CD8-positive, alpha-beta memory T cell (primary cell): ENCODE measurements around the gene DUSP12. TPM values are rescaled to one million over a fixed set of nuclear protein-coding genes. Genes with fewer than 3 reads are reported as not detected.
"Not testable (repeated sequence)": the region's sequence is repeated elsewhere in the genome, so short reads cannot be mapped to it uniquely, and the experiment has no call there.

Source experiments
- CTCF ChIA-PET: fragments of 350-600 bp; sonication (Branson Sonifier 250); formaldehyde crosslinking; loops from one replicate; lab custom pipeline; 2021; ENCODE audit warnings: antibody characterized with exemption; lab: Charles Lee
- POLR2A ChIA-PET: fragments of 350-600 bp; sonication (Branson Sonifier 250); formaldehyde crosslinking; loops from one replicate; lab custom pipeline; 2021; ENCODE audit warnings: antibody characterized with exemption; lab: Charles Lee
- DNase-seq, 5 donors: peaks; one replicate each; pipeline versions ENCODE4 v3.0.0 to v3.0.0-alpha.2; 2020 to 2022; ENCODE audit warnings: mixed read lengths in 1 of 5
- H3K27ac ChIP-seq: one replicate; pipeline ENCODE4 v1.7.0; 2013; ENCODE audit warnings: low read depth, mild to moderate bottlenecking, low read length, moderate library complexity
- H3K27me3 ChIP-seq: 2 replicates; pipeline ENCODE4 v1.7.0; 2013; ENCODE audit warnings: low read length, mild to moderate bottlenecking; ENCODE audit not compliant: insufficient read depth, poor library complexity, severe bottlenecking
- H3K36me3 ChIP-seq: 2 replicates; pipeline ENCODE4 v1.7.0; 2013; ENCODE audit warnings: mild to moderate bottlenecking, low read length, moderate library complexity; ENCODE audit not compliant: insufficient read depth
- H3K4me1 ChIP-seq: 2 replicates; pipeline ENCODE4 v1.7.0; 2013; ENCODE audit warnings: mild to moderate bottlenecking, low read length, moderate library complexity; ENCODE audit not compliant: insufficient read depth
- H3K4me3 ChIP-seq: 2 replicates; pipeline ENCODE4 v1.7.0; 2013; ENCODE audit warnings: mild to moderate bottlenecking, low read length
- H3K9me3 ChIP-seq: 2 replicates; pipeline ENCODE4 v1.7.0; 2013; ENCODE audit warnings: mild to moderate bottlenecking, low read length
- H3K27ac Mint-ChIP-seq, 8 donors: one replicate each; pipeline ENCODE4 v1.8.0; 2020 to 2021; ENCODE audit warnings: mixed read lengths in 8 of 8, mild to moderate bottlenecking in 6 of 8, inconsistent platforms in 3 of 8, moderate library complexity in 3 of 8
- H3K27me3 Mint-ChIP-seq, 2 donors: one replicate each; pipeline ENCODE4 v1.8.0; 2020 to 2021; ENCODE audit warnings: mixed read lengths in 2 of 2, mild to moderate bottlenecking in 1 of 2, moderate library complexity in 1 of 2
- H3K36me3 Mint-ChIP-seq, 3 donors: one replicate each; pipeline ENCODE4 v1.8.0; 2020 to 2021; ENCODE audit warnings: mixed read lengths in 3 of 3, inconsistent platforms in 1 of 3, mild to moderate bottlenecking in 1 of 3
- H3K4me1 Mint-ChIP-seq, 3 donors: one replicate each; pipeline ENCODE4 v1.8.0; 2020 to 2021; ENCODE audit warnings: mixed read lengths in 3 of 3, inconsistent platforms in 1 of 3, mild to moderate bottlenecking in 1 of 3
- H3K4me3 Mint-ChIP-seq, 7 donors: one replicate each; pipeline ENCODE4 v1.8.0; 2020 to 2021; ENCODE audit warnings: mixed read lengths in 7 of 7, mild to moderate bottlenecking in 6 of 7, moderate library complexity in 4 of 7, inconsistent platforms in 2 of 7
- H3K9me3 Mint-ChIP-seq, 5 donors: one replicate each; pipeline ENCODE4 v1.8.0; 2020 to 2022; ENCODE audit warnings: mixed read lengths in 5 of 5, mild to moderate bottlenecking in 3 of 5, moderate library complexity in 2 of 5, inconsistent platforms in 1 of 5
- polyA plus RNA-seq: library from polyadenylated mRNA; unstranded; fragments of 300-500 nt; fragmentation: Illumina TruSeq; gene quantifications from one replicate; pipeline ENCODE4 v1.2.3, GENCODE V29; 2021
- total RNA-seq, 2 experiments: library from RNA; stranded (reverse); gene quantifications; one replicate each; pipeline ENCODE4 v1.2.3, GENCODE V29; 2021

The DUSP12 gene
- total and polyA plus RNA-seq, 3 experiments from 2014 or later, result 39.7 to 59.5 (median 40.4) TPM

- Mint-ChIP-seq H3K27ac (peak within 1 kb of the TSS; percentile 93 to 100 (median 98)), H3K4me3 (peak within 1 kb of the TSS; percentile 97 to 100 (median 99)), H3K4me1 (peaks cover 34 to 41% (median 39%) of the 10 kb centered on the region in 3 donors), H3K9me3 (no peaks in the 10 kb centered on the region), H3K27me3 (no peaks in the 10 kb centered on the region), H3K36me3 (peaks cover 0 to 12% (median 2%) of the 10 kb centered on the region in 3 donors)
- H3K4me3 ChIP-seq, result peak within 1 kb of the TSS; percentile 91
- peak within 1 kb of the TSS; percentile 86 for H3K27ac ChIP-seq
- no peaks in the 10 kb centered on the region for H3K36me3 ChIP-seq
- H3K27me3 ChIP-seq, result no peaks in the 10 kb centered on the region
- DNase-seq, result peak; percentile 61 to 85 (median 73)
- ChIA-PET CTCF (interaction anchor here (0.9 to 1.5 kb wide), 4 partner anchors 17 to 271 kb away, joined by 3 to 6 read pairs (median 4); partner anchors contain the start of gene DUSP12), POLR2A (no interaction called here)
- H3K4me1 ChIP-seq, result peaks cover 44% of the 10 kb centered on the region
- H3K9me3 ChIP-seq, result no peaks in the 10 kb centered on the region
These were observed 16.8 kb downstream of the DUSP12 start, which contains the start of gene ATF6 for GRCh38 chr1:161766102-161766981. Gene ATF6, plus strand, starts transcription at chr1:161766320. Its CDS starts 41 bp downstream, at chr1:161766361.

GRCh38 chr1:161768461-161768860, 18.9 kb downstream of the DUSP12 start:
- Mint-ChIP-seq H3K36me3 (peaks cover 0 to 12% (median 2%) of the 10 kb centered on the region in 3 donors), H3K27me3 (no peaks in the 10 kb centered on the region), H3K27ac (peak overlapping the region in 3 of 8 donors; percentile 30 to 48 (median 43)), H3K9me3 (no peaks in the 10 kb centered on the region), H3K4me1 (peaks cover 31 to 39% (median 38%) of the 10 kb centered on the region in 3 donors), H3K4me3 (peak overlapping the region in 5 of 7 donors; percentile 37 to 99 (median 97))
- DNase-seq, result no peak
- ChIA-PET CTCF (no interaction called here), POLR2A (no interaction called here)
- H3K4me3 ChIP-seq, result no peak overlapping the region
- H3K27me3 ChIP-seq, result no peaks in the 10 kb centered on the region
- H3K27ac ChIP-seq, result no peak overlapping the region
- H3K4me1 ChIP-seq, result peaks cover 52% of the 10 kb centered on the region
- H3K36me3 ChIP-seq, result no peaks in the 10 kb centered on the region
- no peaks in the 10 kb centered on the region for H3K9me3 ChIP-seq

DNA sequence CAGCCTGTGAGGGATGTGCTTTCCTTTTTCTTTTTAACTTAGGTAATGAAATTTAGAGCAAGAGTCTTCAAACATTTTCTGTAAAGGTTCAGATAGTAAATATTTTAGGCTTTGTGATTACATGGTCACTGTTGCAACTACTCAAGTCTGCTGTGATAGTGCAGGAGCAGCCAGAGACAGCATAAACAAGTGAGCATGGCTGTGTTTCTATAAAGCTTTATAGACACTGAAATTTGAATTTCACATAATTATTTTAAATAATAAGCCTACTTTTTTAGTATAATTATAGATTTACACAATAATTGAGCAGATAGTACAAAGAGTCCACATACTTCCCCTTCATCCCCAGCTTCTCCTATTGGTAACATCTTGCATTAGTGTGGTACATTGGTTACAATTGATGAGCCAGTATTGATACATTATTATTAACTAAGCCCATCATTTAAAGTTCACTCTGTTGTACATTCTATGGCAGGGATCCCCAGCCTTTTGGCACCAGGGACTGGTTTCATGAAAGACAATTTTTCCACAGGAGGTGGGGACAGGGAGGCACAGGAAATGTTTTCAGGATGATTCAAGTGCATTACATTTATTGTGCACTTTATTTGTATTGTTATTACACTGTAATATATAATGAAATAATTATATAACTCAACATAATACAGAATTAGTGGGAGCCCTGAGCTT, 19.5 kb downstream of the DUSP12 start:
- no peak overlapping the region for H3K4me3 ChIP-seq
- no peaks in the 10 kb centered on the region for H3K36me3 ChIP-seq
- H3K27me3 ChIP-seq, result no peaks in the 10 kb centered on the region
- peaks cover 52% of the 10 kb centered on the region for H3K4me1 ChIP-seq
- ChIA-PET POLR2A (no interaction called here), CTCF (no interaction called here)
- H3K9me3 ChIP-seq, result no peaks in the 10 kb centered on the region
- Mint-ChIP-seq H3K4me3 (peak overlapping the region in 1 of 7 donors; percentile 11), H3K9me3 (no peaks in the 10 kb centered on the region), H3K4me1 (peaks cover 26 to 42% (median 33%) of the 10 kb centered on the region in 3 donors), H3K27ac (peak overlapping the region in 1 of 8 donors; percentile 37), H3K27me3 (no peaks in the 10 kb centered on the region), H3K36me3 (peaks cover 0 to 14% (median 2%) of the 10 kb centered on the region in 3 donors)
- DNase-seq, result no peak
- no peak overlapping the region for H3K27ac ChIP-seq

DNA sequence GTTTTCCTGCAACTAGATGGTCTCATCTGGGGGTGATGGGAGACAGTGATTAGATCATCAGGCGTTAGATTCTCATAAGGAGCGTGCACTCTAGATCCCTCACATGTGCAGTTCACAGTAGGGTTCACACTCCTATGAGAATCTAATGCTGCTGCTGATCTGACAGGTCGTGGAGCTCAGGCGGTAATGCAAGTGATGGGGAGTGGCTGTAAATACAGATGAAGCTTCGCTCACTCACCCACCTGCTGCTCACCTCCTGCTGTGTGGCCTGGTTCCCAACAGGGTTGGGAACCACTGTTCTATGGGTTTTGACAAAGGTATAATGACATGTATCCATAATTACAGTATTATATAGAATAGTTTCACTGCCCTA, 20.1 kb downstream of the DUSP12 start:
- H3K27ac Mint-ChIP-seq, H3K4me3 ChIP-seq, H3K9me3 Mint-ChIP-seq, H3K27ac ChIP-seq, H3K36me3 ChIP-seq, CTCF ChIA-PET, DNase-seq, H3K27me3 Mint-ChIP-seq, POLR2A ChIA-PET, H3K9me3 ChIP-seq, H3K27me3 ChIP-seq: not testable (repeated sequence)
- H3K36me3 Mint-ChIP-seq, result peaks cover 0 to 15% (median 2%) of the 10 kb centered on the region in 3 donors
- peak overlapping the region in 2 of 7 donors; percentile 3 to 84 for H3K4me3 Mint-ChIP-seq
- H3K4me1 ChIP-seq, result peaks cover 55% of the 10 kb centered on the region
- peaks cover 26 to 42% (median 33%) of the 10 kb centered on the region in 3 donors for H3K4me1 Mint-ChIP-seq

GRCh38 chr1:161770250-161770649, 20.7 kb downstream of the DUSP12 start:
- H3K36me3 ChIP-seq, result no peaks in the 10 kb centered on the region
- ChIA-PET POLR2A (no interaction called here), CTCF (no interaction called here)
- peaks cover 61% of the 10 kb centered on the region for H3K4me1 ChIP-seq
- H3K27me3 ChIP-seq, result no peaks in the 10 kb centered on the region
- Mint-ChIP-seq H3K36me3 (peaks cover 0 to 15% (median 2%) of the 10 kb centered on the region in 3 donors), H3K4me1 (peaks cover 26 to 40% (median 30%) of the 10 kb centered on the region in 3 donors), H3K4me3 (peak overlapping the region in 2 of 7 donors; percentile 63 to 84), H3K9me3 (no peaks in the 10 kb centered on the region), H3K27ac (no peak overlapping the region), H3K27me3 (no peaks in the 10 kb centered on the region)
- H3K9me3 ChIP-seq, result no peaks in the 10 kb centered on the region
- DNase-seq, result no peak
- no peak overlapping the region for H3K4me3 ChIP-seq
- H3K27ac ChIP-seq, result no peak overlapping the region

GRCh38 chr1:161771161-161771560, 21.6 kb downstream of the DUSP12 start:
- no peaks in the 10 kb centered on the region for H3K36me3 ChIP-seq
- H3K4me1 ChIP-seq, result peaks cover 65% of the 10 kb centered on the region
- DNase-seq, result peak in 1 of 5 donors; percentile 12
- no peaks in the 10 kb centered on the region for H3K27me3 Mint-ChIP-seq
- H3K4me1 Mint-ChIP-seq, result peaks cover 23 to 35% (median 24%) of the 10 kb centered on the region in 3 donors
- peaks cover 0 to 12% (median 2%) of the 10 kb centered on the region in 3 donors for H3K36me3 Mint-ChIP-seq
- no peak overlapping the region for H3K4me3 ChIP-seq
- no peaks in the 10 kb centered on the region for H3K9me3 ChIP-seq
- no peak overlapping the region for H3K27ac ChIP-seq
- no peak overlapping the region for H3K27ac Mint-ChIP-seq
- H3K9me3 Mint-ChIP-seq, result no peaks in the 10 kb centered on the region
- H3K27me3 ChIP-seq, result no peaks in the 10 kb centered on the region
- no peak overlapping the region for H3K4me3 Mint-ChIP-seq
- ChIA-PET CTCF (no interaction called here), POLR2A (no interaction called here)

DNA sequence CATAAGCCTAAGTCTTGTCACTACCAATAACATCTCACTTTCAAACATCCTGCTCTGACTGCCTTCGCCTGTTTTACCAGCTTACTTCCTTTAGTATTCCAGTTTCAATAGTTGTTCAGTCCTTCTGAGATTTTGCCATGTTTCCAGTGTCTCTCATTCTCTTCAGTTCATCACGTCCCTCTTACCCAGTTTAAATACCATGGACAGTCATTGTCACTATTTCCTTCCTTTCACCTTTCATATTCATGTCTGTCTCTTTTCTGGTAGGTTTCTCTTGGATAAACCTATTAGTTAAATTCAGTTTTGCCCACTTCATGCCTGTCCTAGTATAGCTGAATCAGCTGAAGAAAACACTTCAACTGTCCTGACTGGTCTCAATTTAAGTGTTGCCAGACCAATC, 22.4 kb downstream of the DUSP12 start:
- Mint-ChIP-seq H3K36me3 (peaks cover 0 to 6% (median 2%) of the 10 kb centered on the region in 3 donors), H3K4me1 (peaks cover 15 to 28% (median 16%) of the 10 kb centered on the region in 3 donors), H3K27me3 (no peaks in the 10 kb centered on the region), H3K27ac (no peak overlapping the region), H3K4me3 (no peak overlapping the region), H3K9me3 (no peaks in the 10 kb centered on the region)
- Histone ChIP-seq H3K4me1 (peaks cover 69% of the 10 kb centered on the region), H3K36me3 (no peaks in the 10 kb centered on the region), H3K27ac (no peak overlapping the region), H3K4me3 (no peak overlapping the region), H3K9me3 (no peaks in the 10 kb centered on the region), H3K27me3 (no peaks in the 10 kb centered on the region)
- ChIA-PET CTCF (interaction anchor here (1.0 kb wide), 1 partner anchor 9 kb away, joined by 3 read pairs; no protein-coding TSS in a partner anchor), POLR2A (interaction anchor here (0.5 kb wide), 1 partner anchor 29 kb away, joined by 4 read pairs; no protein-coding TSS in a partner anchor)
- DNase-seq, result no peak
